Esophagus squamous epithelium (tissue), 4 donors: ENCODE results near the gene IGSF22.

Source experiments
- CTCF ChIP-seq, 6 experiments: fragments of 450-650 bp in 4 of 6; fragments of 200-600 bp in 2 of 6; sonication (generic) in 2 of 6; IDR thresholded peaks; one replicate each; pipeline ENCODE4 v1.5.1; 2016 to 2019; ENCODE audit warnings: antibody characterized with exemption in 6 of 6, mild to moderate bottlenecking in 4 of 6, moderate library complexity in 4 of 6
- POLR2A ChIP-seq, 4 donors: fragments of 450-650 bp; IDR thresholded peaks; one replicate each; pipeline ENCODE4 v1.6.1; 2017; ENCODE audit warnings: antibody characterized with exemption in 4 of 4, mild to moderate bottlenecking in 4 of 4, moderate library complexity in 3 of 4

DNA sequence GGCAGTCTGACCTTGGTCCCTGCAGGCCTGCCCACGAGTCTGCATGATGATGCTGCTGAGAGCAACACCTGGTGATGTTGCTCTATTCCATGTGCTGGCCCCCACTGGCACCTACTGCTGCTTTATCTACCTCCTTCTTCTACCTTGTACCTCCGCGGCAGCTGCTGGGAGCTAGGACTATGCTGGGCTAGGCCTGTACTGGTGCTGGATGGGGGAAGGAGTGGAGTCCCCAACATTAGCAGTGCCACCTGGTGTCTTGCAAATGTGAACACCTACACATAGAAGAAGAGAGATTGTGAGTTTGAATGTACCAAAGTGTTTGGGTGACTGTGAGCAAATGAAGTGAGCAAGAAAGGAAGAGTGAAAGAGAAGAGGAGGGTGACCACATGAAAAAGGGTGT is 35.2 kb upstream of the IGSF22 start:
- no peak for TF ChIP-seq CTCF (IDR thresholded peaks at IDR 0.05)
- no peak for TF ChIP-seq POLR2A (IDR thresholded peaks at IDR 0.05)
